NCI-H345 treated with DMSO at 0.1 percent for 48 hours (cell line): ENCODE results near the gene MYD88.

Experiments used
- DNase-seq: peaks from one replicate; lab custom pipeline; 2025; ENCODE audit not compliant: unreplicated experiment; lab: John Stamatoyannopoulos, UW

MYD88 gene

GRCh38 chr3:38163841-38164642 is 25.6 kb downstream of the MYD88 start:
- DNase-seq = no peak

GRCh38 chr3:38164643-38164951 is 26.1 kb downstream of the MYD88 start:
- no peak for DNase-seq

- DNase-seq = peak; percentile 95
These were observed 26.7 kb downstream of the MYD88 start, which contains the start of gene OXSR1 for GRCh38 chr3:38164952-38165721. Gene OXSR1 (plus strand): TSS chr3:38165537. CDS start chr3:38165877, 340 bp downstream.

GRCh38 chr3:38165722-38166387 is 27.4 kb downstream of the MYD88 start:
- DNase-seq = no peak

GRCh38 chr3:38167591-38167990 is 29.1 kb downstream of the MYD88 start:
- DNase-seq = no peak

GRCh38 chr3:38168151-38169026 is 29.9 kb downstream of the MYD88 start:
- no peak for DNase-seq

- no peak for DNase-seq
These were observed 30.5 kb downstream of the MYD88 start for GRCh38 chr3:38169027-38169317.

- no peak for DNase-seq
These were observed 32.3 kb downstream of the MYD88 start for GRCh38 chr3:38170722-38171121.

GRCh38 chr3:38171622-38172021 is 33.2 kb downstream of the MYD88 start:
- no peak for DNase-seq

GRCh38 chr3:38173834-38174418 is 35.5 kb downstream of the MYD88 start:
- DNase-seq = no peak

GRCh38 chr3:38177181-38177580 is 38.7 kb downstream of the MYD88 start:
- no peak for DNase-seq

- no peak for DNase-seq
These were observed 48.3 kb downstream of the MYD88 start for GRCh38 chr3:38186781-38187180.

- no peak for DNase-seq
These were observed 52.0 kb downstream of the MYD88 start for GRCh38 chr3:38190481-38190881.
